Fibroblast of skin of right quadriceps (primary cell): Measurements from ENCODE around the gene OR2F1.

ENCODE experiments used
- DNase-seq: peaks from one replicate; pipeline ENCODE4 v3.0.0-alpha.2; 2013

OR2F1 gene, protein sequence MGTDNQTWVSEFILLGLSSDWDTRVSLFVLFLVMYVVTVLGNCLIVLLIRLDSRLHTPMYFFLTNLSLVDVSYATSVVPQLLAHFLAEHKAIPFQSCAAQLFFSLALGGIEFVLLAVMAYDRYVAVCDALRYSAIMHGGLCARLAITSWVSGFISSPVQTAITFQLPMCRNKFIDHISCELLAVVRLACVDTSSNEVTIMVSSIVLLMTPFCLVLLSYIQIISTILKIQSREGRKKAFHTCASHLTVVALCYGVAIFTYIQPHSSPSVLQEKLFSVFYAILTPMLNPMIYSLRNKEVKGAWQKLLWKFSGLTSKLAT

DNA sequence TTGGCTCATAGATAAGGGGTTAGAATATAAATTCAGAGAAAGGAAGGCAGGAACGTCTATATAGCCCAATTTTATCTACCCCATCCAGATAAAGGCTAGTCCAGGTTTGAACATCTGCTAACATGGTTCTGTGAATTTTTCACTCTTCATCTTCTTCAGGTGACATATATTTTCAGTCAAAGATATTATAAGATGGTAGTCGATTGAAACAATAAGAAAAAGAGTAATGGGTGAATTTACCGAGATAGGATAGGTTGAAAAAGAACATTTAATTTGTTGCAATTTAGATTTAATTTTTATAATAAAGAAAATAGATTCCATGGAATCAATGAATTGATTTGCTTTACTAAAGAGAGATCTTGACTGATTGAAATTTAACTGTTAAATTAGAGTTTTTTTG, at the start of gene OR2F1:
Gene OR2F1, plus strand, starts transcription at position 301 of the 400 bp plus-strand sequence. CDS start 5,127 bp downstream, outside the sequence.
- DNase-seq, result no peak

DNA sequence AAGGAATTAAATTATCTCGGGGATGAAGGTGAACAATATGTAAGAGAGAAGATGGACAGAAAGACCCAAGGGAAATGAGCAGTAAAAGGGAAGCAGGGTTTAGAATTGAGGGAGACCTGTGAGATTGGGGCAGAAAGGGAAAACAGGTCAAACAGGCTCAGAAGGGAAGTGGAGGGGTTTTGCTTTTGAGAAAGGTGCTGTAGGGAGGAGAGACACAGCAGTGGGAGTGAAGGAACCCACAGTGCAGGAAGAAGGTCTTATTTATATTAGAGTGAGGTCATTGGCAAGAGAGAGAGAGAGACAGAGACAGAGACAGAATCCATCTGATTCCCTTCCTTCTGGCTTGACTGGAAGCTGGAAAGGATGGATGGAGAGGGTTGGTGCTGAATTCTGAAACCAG, 49.1 kb upstream of the OR2F1 start:
- no peak for DNase-seq

DNA sequence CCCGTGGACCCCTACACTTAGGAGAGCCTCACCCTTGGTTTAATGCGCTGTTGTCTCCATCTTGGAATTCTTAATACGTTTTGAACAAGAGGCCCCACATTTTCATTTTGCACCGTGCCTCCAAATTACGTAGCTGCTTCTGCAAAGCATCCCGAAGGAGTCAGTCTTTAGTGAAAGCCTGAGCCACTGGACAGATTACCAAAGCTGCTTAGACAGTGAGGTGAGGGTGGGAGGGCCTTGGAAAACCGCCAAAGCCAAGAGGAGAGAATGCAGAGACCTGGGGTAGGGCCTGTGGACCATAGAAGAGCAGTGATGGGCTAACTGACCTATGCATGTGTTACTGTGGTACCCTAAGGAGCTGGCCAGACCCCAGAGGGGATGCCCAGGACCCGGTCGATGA, 48.5 kb upstream of the OR2F1 start:
- no peak for DNase-seq

DNA sequence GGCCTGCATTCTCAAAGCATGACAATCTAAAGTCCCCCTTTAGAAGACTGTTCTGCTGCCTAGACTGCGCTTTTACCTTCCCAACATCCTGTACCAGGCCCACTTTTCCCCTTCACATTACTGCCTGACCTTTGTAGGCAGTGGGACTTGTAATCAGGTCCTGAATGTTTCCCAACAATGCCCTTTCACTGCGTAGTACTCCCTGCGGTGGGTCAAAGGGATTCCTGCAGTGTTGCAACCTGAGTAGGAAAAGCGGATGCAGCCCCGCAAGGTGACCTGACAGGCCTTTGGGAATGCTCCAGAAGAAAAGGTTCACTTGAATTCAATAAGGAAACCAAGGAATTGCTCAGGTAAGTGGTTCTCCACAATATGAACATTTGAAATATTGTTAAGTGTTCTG, 47.7 kb upstream of the OR2F1 start:
- no peak for DNase-seq

DNA sequence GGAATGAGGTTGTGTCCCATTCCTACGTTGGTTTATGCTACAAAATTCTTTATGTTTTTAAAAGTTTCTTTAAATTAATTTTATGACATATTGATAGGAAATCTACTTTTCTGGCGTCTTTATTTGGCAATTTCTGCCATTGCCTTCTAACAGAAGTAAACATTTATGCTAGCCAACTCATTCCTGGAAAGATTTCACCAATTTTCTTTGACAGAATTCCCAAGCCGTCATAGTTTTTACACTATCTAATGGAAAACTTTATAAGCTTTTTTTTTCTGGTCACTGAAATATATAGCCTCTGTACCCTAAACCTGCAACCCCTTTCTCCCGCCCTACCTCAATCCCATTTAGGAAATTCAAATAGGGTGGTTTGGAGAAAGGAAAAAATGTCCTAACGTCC, 46.5 kb upstream of the OR2F1 start:
- no peak for DNase-seq

DNA sequence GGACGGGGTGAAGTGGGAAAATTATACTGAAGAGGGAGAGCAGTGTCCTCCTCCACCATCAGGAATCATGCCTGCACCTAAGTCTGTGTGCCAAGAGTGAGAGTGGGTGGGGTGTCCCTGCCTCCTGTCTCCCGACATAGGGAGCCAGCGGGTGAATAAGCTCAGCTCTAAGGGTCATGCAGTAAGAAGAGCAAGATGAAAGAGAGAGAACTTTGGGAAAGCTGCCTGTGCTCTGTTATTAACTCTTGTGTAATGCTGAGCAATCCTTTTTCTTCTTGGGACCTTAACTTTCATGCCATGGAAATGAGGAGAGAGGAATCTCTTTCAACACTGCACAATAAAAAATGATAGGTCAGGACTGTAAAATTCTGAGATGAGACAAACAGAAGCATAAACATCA, 44.8 kb upstream of the OR2F1 start:
- peak; percentile 11 for DNase-seq

DNA sequence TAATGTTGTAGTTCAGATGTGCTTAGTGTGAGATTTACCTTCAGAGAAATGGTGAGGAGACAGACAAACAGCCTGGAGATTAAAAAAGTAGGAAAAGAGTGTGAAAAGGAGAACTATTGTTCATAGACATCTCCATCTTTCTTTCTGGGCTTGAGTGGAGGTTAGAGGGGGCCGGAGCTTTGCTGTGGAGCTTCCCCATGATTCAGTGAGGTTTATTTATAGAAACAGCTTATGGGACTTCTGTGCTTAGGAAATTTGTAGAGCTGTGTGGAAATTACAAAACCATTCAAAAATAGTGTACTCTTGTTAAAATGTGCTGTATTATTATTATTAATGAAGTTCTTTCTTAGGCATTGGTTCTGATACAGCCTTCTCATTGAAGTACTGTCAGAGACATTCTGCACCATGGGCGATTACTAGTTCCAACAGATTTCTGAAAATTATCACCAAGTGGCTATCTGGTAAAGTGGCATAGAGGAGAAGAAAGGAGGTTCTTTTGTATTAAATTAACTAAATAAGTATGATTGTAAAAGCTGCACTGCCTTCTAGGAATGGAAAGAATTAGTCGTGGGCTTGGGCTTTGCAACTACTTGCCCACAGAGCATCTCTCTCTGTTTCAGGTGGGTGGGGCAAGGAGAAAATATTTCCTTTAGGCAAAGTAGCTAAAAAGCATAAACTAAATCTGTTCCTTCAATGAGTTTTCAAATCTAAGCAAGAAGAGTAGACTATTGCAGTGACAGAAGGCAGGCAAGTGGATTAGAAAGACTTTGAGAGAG, 44.0 kb upstream of the OR2F1 start:
- no peak for DNase-seq

DNA sequence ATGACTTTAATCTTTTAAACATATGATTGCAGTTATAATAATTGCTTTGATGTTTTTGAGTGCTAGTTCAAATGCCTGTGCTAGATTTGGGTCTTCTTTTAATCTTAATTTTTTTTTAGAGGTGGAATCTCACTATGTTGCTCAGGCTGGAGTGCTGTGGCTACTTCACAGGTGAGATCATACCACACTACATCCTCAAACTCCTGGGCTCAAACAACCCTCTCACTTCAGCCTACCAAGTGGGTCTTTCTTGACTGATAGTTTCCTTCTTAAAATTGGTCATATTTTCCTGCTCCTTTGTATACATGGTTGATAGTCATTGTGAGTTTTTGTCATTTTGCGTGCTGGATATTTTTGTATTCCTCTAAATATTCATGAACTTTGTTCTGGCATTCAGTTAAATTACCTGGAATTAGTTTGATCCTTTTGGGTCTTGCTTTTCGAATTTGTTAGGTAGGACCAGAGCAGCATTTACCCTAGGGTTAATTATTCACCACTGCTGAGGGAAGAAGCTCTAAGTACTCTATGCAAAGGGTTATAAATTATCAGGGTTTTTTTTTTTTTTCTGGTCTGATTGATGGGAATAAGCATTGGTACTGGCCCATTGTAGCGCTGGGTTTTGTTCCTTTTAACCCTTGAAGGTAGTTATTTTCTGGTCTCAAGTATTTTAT, 40.6 kb upstream of the OR2F1 start:
- no peak for DNase-seq

DNA sequence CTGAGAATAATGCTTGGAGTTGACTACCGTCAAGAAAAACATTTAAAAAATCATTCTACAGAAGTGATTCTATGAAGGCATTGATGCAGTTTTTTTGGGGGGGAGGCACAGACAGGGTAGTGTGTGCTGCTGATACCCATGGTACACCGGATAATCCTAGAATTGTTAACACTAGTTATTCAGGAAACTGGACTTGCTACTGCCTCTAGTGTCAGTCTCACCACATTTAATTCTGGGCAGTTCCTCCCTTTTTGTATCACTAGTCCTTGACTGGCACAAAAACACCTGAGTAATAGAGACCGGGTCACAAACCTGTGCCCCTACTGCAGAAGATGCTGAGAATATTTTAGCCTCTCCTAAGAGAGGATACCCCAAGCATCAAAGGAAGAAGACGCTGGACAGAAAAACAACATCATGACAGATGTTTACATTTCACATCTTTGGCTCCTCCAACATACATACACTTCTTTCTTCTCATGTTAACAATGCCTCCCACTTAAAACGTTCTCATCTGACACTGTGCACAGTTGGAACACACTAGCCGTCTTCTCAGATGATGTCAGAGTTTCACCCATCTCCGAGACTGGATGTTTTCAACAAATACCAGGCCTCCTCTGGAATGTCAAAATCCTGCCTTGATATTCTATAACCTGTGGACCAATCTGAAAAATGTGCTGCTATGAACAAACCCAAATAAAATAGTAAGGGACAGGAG, 39.5 kb upstream of the OR2F1 start:
- DNase-seq, result no peak

DNA sequence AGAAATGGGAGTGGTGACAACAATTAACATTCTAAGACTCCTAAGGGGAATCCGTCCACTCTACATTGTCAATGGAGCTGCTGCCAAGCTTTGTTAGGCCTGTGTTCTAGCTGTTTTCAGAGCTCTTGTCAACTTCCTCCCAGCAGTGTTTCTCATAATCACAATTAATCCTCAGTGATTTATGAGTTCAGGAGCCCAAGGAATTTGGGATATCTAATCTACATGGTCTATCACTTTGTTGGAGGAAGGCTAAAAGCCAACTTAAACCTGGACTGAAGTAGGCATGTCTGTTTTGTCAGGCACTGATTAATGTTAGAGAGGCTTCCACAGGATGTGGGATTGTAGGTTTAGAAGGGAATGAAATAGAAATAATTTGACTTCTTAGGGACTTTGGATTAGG, 29.8 kb upstream of the OR2F1 start:
- DNase-seq, result no peak

DNA sequence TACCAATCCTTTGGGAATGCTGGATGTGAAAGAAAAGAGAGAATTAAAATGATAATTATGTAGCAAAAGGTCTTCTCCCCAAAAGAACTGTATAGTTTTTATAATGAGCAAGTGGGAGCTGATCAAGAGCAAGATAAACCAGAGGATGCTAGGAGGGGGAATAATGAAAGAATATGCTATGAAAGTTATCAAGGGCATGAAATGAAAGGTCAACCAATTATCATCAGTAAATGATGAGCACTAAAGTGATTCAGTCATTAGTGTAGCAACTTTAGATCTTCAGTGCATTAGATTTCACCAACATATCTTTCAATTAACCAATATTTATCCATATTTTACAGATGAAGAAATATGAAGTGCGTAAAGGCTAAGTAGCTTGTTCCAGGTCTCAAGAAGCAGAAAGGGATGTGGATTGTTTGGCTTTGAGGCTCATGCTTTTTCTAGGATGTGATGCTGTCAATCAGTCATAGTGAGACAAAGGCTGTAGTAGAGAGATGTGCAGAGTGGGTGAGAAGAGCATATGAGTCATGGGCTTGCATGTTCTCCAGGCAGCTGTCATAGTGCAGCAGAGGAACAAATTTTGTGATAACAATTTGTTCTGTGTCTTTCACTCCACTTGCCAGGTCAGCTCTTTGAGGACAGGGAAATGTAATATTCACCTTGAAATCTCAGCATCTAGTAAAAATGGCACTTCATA, 25.3 kb upstream of the OR2F1 start:
- DNase-seq, result no peak

DNA sequence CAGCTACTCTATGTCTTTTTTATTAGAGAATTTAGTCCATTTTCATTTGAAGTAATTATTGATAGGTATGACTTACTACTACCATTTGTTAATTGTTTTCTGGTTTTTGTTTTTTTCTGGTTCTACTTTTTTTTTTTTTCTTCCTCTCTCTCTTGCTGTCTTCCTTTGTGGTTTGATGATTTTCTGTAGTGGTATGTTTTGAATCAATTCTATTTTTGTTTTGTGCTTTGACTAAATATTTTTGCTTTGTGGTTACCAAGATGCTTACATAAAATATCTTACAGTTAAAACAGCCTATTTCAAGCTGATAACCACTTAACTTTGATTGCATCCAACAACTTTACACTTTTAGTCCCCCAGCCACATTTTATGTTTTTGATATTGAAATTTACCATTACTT, 22.9 kb upstream of the OR2F1 start:
- no peak for DNase-seq

DNA sequence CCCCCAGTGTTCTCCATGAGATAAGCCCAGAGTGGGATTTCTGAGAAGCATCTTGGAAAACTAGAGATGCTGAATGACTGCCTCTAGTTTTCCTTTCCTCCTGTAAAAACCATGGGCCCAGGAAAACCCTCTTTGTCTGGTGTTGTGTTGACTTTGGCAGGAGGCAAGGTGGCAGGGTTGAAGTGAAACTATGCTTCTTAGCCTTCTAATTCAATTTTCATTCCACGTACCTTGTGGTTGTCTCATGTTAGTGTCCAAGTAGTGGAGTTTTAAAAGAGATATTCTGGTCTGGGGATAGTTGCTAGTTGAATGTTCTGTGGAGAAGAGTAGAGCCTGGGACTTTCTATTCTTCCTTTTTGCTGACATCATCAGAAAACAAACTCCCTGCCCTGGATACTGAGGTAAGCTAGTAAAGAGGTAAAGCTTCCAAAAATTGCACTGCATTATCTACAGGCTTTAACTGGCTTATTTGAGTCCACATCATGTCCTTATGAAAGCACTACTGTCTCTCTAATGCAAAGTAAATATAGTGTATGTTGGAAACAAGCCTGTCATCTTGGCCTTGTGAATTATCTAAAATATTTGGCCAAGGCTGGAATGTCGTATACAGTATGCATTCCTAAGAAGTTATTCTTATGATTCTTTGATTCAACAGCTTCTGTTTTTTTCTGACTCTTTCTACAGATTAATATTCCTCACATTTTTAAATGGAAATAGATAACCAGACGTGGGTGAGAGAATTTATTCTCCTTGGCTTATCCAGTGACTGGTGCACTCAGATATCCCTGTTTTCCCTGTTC, 19.9 kb upstream of the OR2F1 start, which contains the start of gene OR2F2:
Gene OR2F2, plus strand, starts transcription at position 708 of the 800 bp plus-strand sequence. Its CDS starts 0 bp downstream, at position 708.
- DNase-seq, result peak; percentile 53

DNA sequence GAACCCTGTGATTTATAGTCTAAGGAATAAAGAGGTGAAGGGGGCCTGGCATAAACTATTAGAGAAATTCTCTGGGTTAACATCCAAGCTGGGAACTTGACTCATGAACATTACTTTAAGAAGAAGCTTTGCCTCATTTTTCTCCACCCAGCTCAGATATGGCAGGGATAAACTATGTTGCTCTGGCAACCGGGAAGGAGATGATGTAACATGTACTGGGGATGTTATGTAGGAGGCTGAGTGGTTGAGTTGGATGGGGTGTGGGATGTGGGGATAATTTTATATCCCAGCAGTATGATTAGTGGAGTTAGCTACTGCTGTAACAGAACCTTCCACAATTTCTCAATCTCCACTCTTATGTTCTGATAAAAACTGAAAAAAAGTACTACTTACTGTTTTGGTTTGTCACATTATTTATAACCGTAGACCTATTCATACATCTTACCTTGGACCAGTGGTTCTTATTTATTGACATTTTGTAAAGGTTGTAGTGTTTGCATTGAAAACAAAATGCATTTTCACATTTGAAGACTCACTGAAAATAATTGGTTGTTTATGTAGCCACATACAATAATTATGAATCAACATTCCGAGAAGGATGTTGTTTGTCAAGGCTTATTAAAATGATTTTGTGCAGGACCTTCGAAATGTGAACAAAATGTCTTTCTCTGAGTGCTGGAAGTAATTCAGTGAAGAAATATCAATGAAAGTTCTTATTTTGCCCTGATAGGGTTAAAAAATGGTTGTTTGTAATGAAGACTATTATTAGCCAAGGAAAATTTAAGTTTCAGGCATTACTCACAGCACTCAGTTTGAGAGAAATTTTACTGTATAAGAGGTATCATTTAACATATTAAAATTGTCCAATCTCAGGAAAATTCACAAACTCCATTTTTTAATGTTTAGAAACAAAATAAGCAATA, 18.3 kb upstream of the OR2F1 start:
- peak; percentile 63 for DNase-seq

DNA sequence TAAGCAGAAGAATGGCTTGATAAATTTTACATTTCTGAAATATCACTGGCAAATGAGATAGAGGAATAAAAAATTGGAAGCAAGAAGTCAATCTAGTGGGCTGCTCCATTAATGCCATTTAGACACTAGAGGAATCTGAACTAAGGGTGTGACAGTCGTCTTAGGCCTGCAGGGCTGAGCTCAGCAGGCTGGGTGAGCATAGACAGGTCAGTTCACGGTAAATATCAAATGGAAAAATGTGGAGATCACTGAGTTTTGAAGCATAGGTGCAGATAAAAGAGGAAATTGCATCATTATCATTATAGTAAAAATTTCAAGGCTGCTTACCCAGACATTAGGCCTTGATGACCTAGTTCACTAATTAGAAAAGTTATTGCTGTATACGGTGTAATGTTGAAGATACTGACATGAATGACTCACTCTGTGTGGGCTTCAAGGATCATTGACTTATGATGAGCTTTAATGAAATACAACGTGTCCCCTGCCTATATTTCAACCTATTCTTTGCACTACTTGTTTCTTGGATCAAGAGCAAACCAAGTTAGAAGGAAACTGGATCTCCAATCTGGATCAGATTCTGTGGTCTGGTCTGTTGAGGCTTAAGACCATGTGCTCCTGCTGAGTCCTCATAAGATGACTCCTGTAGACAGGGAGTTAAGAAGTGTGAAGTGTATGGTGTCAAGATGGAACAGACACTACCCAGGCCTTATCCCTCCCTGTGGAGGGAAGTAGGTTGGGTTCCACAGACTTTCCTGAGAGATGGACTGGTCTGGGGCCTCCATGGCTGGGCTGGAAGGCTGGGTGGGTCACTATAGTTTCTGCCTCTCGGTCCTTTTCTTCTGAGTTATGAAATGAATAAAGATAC, 16.0 kb upstream of the OR2F1 start:
- no peak for DNase-seq

DNA sequence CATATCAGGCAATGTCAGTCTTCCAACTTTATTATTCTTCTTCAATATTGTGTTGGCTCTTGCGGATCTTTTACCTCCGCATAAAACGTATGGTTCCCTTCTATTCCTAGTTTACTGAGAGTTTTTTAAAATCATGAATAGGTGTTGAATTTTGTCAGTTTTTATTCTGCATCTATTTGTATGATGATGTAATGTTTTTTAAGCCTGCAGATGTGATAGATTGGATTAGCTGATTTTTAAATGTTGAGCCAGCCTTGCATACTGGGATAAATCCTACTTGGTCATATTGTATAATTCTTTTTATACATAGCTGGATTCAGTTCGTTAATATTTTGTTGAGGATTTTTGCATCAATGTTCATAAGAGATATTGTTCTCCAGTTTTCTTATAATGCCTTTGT, 9.2 kb upstream of the OR2F1 start:
- no peak for DNase-seq

DNA sequence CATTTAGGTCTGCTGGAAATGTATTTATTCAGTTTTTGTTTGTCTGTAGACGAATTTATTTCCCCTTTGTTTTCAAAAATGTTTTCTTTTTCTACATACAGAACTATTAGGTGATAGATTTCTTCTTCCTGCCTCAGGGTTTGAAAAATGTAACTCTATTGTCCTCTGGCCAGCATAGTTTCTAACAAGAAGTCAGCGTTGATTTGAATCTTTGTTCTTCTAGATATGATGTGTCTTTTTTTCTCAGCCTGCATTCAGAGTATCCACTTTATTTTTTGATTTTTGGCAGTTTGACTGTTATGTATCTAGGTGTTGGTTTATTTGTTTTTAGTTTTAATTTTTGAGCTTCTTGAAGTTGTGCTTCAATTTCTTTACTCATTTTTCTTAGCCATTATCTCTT, 7.5 kb upstream of the OR2F1 start:
- no peak for DNase-seq

DNA sequence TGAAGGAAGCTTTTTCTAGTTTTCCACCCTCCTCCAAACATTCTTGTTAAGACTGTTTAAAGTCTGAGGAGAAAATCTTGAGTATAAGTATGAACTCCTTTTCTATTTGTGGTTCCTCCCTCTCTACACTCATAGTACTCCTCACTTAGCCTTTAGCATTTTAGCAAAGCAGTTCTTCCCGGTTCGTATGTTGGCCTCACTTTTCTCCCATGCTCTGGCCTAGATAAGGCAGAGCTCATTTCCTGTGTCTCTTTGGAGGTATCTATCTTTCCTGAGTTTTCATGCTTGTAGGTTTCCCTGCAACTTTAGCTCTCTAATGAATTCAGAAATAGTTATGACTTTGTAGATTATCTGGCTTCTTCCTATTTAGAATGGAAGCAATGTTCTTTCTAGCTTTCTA, 5.9 kb upstream of the OR2F1 start:
- DNase-seq, result no peak

DNA sequence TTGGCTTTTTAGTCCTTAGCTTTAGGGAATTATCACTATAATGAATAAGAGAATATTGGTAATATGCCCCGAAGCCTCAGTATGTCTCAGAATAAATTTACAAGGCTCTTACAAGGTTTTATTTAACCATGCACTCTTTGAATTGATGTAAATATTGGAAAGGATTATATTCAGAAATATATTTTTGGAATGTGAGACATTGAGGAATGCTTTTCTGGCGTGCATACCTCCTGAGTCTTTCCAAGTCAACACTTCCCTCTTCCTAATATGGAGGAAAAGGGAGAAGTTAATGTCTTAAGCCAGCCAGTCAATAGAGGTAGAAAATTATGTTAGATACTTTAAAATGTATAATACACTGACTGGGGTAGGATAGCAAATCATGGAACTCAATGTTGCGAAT, 1.2 kb upstream of the OR2F1 start:
- DNase-seq, result no peak

DNA sequence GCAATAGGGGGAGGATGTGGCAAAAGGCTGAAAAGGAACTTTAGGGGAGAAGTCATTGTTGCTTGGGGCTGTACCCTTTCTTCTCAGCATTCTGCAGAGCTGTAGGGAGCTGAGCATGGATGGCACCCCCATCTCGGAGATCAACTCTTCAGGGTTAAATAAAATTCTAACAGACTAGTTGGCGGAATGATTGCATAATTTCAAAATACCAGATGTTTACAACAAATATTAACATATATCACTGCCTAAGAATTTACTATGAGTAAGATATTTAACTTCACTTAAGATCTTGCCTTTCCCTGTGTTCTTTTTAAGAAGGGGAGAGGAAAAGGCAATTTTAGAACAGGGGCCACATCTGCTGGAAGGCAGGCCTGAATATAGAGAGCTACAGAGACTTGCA, 509 bp upstream of the OR2F1 start:
- no peak for DNase-seq
